Measurements from ENCODE around the gene EIF4EBP3.

Gene EIF4EBP3

DNA sequence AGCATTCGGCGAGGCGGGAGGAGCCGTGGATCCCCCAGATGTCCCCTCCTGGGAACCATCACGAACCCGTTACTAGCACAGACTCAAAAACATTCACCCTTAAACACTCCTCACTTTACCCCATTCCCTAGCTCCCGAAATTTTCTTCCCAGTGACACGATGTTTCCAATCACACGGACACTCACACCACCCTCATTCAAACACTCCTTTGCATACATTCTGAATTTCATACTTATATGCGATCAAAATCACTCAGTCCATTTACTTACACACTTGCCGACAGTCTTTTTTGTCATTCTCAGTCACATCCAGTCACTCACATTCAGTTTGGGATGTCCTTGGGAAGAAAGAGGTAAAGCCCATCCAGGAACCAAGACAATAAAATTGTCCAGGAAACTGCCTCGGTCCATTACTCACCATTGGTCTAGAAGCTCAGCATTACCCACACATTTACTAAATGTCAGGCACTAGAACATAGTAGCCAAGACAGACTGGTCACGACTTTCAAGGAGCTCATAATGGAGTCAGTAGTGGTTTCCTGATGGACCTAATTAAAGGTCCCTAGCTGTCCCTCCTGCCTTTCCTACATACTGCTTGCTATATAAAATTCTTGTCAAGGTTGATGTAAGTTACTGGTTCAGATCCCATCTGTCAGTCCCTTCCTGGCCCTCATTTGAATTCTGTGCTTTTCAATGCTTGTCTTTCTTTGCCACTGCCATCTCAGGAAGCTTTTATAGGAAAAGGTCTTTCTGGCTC, 17.7 kb downstream of the EIF4EBP3 start:
- Histone ChIP-seq H4K20me1 (ENCODE audit: insufficient read depth) (no peaks in the 10 kb centered on the region), H2AFZ (ENCODE audit: low read depth) (peak overlapping the region; percentile 77; the same call in 1 of the 2 replicates), H3K4me1 (ENCODE audit: low read depth, poor library complexity, severe bottlenecking) (peaks cover 44% of the 10 kb centered on the region), H3K9ac (peak overlapping the region; percentile 74), H3K27ac (peak overlapping the region; percentile 76), H3K36me3 (ENCODE audit: insufficient read depth) (no peaks in the 10 kb centered on the region), H3K4me3 (IDR thresholded peaks at IDR 0.05; ENCODE audit: insufficient read depth, low read depth, low read length) (no peak overlapping the region), H3K4me2 (peak overlapping the region; percentile 86), H3K27me3 (ENCODE audit: insufficient read depth, low read depth) (no peaks in the 10 kb centered on the region), H3K79me2 (ENCODE audit: insufficient read depth, low read depth) (peaks cover 23% of the 10 kb centered on the region)
- TF ChIP-seq, protein P1, sequence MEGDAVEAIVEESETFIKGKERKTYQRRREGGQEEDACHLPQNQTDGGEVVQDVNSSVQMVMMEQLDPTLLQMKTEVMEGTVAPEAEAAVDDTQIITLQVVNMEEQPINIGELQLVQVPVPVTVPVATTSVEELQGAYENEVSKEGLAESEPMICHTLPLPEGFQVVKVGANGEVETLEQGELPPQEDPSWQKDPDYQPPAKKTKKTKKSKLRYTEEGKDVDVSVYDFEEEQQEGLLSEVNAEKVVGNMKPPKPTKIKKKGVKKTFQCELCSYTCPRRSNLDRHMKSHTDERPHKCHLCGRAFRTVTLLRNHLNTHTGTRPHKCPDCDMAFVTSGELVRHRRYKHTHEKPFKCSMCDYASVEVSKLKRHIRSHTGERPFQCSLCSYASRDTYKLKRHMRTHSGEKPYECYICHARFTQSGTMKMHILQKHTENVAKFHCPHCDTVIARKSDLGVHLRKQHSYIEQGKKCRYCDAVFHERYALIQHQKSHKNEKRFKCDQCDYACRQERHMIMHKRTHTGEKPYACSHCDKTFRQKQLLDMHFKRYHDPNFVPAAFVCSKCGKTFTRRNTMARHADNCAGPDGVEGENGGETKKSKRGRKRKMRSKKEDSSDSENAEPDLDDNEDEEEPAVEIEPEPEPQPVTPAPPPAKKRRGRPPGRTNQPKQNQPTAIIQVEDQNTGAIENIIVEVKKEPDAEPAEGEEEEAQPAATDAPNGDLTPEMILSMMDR (conservative IDR thresholded peaks at IDR 0.05; ENCODE audit: low read depth, low read length): no peak

DNA sequence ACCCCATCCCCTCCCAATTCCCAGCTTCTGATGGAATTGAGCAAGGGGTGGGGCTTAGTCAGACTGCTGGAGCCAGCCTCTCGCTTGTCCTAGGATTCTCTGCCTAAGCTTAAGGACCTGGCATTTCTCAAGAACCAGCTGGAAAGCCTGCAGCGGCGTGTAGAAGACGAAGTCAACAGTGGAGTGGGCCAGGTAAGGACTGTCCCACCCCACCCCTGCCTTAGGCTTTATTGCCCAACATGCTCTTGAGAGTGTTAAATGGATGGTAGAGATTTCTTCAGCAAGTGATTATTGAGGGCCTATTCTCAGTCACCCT, 18.3 kb downstream of the EIF4EBP3 start:
- no peak overlapping the region for H3K27ac ChIP-seq
- H3K9ac ChIP-seq: peak overlapping the region; percentile 74; the same call in 1 of the 2 replicates
- TF ChIP-seq, protein P1 (conservative IDR thresholded peaks at IDR 0.05; ENCODE audit: low read depth, low read length): no peak

DNA sequence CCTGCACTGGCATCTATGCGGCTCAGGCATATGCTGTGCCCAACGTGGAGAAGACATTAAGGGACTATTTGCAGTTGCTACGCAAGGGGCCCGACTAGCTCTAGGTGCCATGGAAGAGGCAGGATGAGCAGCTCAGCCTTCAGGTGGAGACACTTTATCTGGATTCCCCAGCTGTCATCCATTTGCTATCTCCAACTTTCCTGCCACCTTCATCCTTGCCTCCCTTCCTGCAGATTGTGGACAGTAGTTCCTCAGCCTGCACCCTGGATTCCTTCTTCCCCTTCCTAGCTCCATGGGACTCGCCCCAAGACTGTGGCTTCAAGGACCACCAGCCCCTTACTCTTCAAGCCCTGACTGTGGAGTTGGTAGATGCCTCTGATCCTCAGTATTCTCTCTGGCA, 19.2 kb downstream of the EIF4EBP3 start:
- H3K27ac ChIP-seq: no peak overlapping the region
- TF ChIP-seq, protein P1 (conservative IDR thresholded peaks at IDR 0.05; ENCODE audit: low read depth, low read length): no peak

More for the DNA sequence above, 18.3 kb downstream of the EIF4EBP3 start:
- H3K27me3 ChIP-seq (ENCODE audit: insufficient read depth, low read depth): no peaks in the 10 kb centered on the region
- no peak overlapping the region for H3K4me3 ChIP-seq (IDR thresholded peaks at IDR 0.05; ENCODE audit: insufficient read depth, low read depth, low read length)
- no peaks in the 10 kb centered on the region for H3K36me3 ChIP-seq (ENCODE audit: insufficient read depth)
- peaks cover 47% of the 10 kb centered on the region for H3K4me1 ChIP-seq (ENCODE audit: low read depth, poor library complexity, severe bottlenecking)
- H3K79me2 ChIP-seq (ENCODE audit: insufficient read depth, low read depth): peaks cover 23% of the 10 kb centered on the region
- H3K4me2 ChIP-seq: peak overlapping the region; percentile 86
- no peaks in the 10 kb centered on the region for H4K20me1 ChIP-seq (ENCODE audit: insufficient read depth)
- H2AFZ ChIP-seq (ENCODE audit: low read depth): no peak overlapping the region

DNA sequence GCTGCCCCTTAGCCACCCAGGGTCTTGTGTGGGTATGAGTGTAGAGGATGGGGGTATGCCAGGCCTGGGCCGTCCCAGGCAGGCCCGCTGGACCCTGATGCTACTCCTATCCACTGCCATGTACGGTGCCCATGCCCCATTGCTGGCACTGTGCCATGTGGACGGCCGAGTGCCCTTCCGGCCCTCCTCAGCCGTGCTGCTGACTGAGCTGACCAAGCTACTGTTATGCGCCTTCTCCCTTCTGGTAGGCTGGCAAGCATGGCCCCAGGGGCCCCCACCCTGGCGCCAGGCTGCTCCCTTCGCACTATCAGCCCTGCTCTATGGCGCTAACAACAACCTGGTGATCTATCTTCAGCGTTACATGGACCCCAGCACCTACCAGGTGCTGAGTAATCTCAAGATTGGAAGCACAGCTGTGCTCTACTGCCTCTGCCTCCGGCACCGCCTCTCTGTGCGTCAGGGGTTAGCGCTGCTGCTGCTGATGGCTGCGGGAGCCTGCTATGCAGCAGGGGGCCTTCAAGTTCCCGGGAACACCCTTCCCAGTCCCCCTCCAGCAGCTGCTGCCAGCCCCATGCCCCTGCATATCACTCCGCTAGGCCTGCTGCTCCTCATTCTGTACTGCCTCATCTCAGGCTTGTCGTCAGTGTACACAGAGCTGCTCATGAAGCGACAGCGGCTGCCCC, 19.8 kb downstream of the EIF4EBP3 start:
- Histone ChIP-seq H3K4me1 (ENCODE audit: low read depth, poor library complexity, severe bottlenecking) (peaks cover 47% of the 10 kb centered on the region), H3K4me3 (IDR thresholded peaks at IDR 0.05; ENCODE audit: insufficient read depth, low read depth, low read length) (no peak overlapping the region), H3K36me3 (ENCODE audit: insufficient read depth) (no peaks in the 10 kb centered on the region), H4K20me1 (ENCODE audit: insufficient read depth) (no peaks in the 10 kb centered on the region), H3K9ac (no peak overlapping the region), H3K4me2 (no peak overlapping the region), H2AFZ (ENCODE audit: low read depth) (no peak overlapping the region), H3K27me3 (ENCODE audit: insufficient read depth, low read depth) (no peaks in the 10 kb centered on the region), H3K27ac (no peak overlapping the region), H3K79me2 (ENCODE audit: insufficient read depth, low read depth) (peaks cover 23% of the 10 kb centered on the region)
- TF ChIP-seq, protein P1 (conservative IDR thresholded peaks at IDR 0.05; ENCODE audit: low read depth, low read length): no peak

More for the DNA sequence above, 19.2 kb downstream of the EIF4EBP3 start:
- Histone ChIP-seq H4K20me1 (ENCODE audit: insufficient read depth) (no peaks in the 10 kb centered on the region), H3K9ac (no peak overlapping the region), H3K79me2 (ENCODE audit: insufficient read depth, low read depth) (peaks cover 23% of the 10 kb centered on the region), H2AFZ (ENCODE audit: low read depth) (no peak overlapping the region), H3K36me3 (ENCODE audit: insufficient read depth) (no peaks in the 10 kb centered on the region), H3K4me3 (IDR thresholded peaks at IDR 0.05; ENCODE audit: insufficient read depth, low read depth, low read length) (no peak overlapping the region), H3K4me1 (ENCODE audit: low read depth, poor library complexity, severe bottlenecking) (peaks cover 47% of the 10 kb centered on the region), H3K27me3 (ENCODE audit: insufficient read depth, low read depth) (no peaks in the 10 kb centered on the region), H3K4me2 (no peak overlapping the region)
